Measurements from ENCODE around the gene GATA3. TPM values are rescaled to one million over a fixed set of nuclear protein-coding genes. Genes with fewer than 3 reads are reported as not detected.
A peak's percentile ranks its signal among the peaks of the same experiment; 100 is the strongest.
"Not testable (repeated sequence)": the region's sequence is repeated elsewhere in the genome, so short reads cannot be mapped to it uniquely, and the experiment has no call there.

Gene GATA3
- 10 to 100 TPM in 2 of 10 donors, 1 to 10 TPM in 1, under 1 TPM in 7; 0.11 to 14.3 (median 0.44) TPM for polyA plus RNA-seq (ENCODE audit: insufficient read length in 10 of 10)
- long read RNA-seq, donor 1, result 0 reads
- long read RNA-seq, donor 2, result 0 reads
- long read RNA-seq, donor 3, result 0 reads
- long read RNA-seq, donor 4, result 0 reads
- long read RNA-seq, donor 5, partial matches to known transcripts, result 0 of 1 reads
- long read RNA-seq, donor 5, other reads (novel, unspliced or antisense), result 0 of 1 reads
- long read RNA-seq, donor 6, result 0 reads
- long read RNA-seq, donor 7, result 0 reads
- long read RNA-seq, donor 8, partial matches to known transcripts, result 0 of 1 reads
- long read RNA-seq, donor 8, other reads (novel, unspliced or antisense), result 0 of 1 reads
- long read RNA-seq, donor 9, result 0 reads

DNA sequence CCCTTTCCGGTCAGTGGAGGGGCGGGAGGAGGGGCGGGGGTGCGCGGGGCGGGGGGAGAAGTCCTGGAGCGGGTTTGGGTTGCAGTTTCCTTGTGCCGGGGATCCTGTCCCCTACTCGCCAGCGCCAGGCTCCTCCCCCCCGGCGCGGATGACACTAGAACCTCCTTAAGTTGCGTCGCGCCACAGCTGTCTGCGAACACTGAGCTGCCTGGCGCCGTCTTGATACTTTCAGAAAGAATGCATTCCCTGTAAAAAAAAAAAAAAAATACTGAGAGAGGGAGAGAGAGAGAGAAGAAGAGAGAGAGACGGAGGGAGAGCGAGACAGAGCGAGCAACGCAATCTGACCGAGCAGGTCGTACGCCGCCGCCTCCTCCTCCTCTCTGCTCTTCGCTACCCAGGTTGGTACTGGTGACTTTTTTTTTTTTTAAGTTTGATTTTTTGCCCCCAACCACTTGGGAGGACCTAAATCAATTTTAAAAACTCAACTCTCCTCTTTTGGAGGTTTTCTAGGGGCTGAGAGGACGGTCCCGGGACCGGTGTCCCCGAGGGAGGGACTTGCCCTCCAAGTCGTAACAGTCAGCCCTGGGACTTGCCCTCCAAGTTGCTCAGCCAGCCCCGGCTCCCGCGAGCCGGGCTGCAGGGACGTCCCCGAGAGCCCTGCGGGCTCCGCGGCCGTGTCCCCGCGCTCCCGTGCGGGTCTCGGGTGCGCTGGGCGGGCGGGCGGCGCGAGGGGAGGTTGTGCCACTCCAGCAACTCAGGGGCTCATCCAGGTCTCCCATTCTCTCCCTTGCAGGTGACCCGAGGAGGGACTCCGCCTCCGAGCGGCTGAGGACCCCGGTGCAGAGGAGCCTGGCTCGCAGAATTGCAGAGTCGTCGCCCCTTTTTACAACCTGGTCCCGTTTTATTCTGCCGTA, at the start of gene GATA3:
Gene GATA3 (plus strand): TSS at position 195 of the 914 bp plus-strand sequence. CDS start 968 bp downstream, outside the sequence.
- peak in 1 of 3 donors; percentile 65 for DNase-seq

DNA sequence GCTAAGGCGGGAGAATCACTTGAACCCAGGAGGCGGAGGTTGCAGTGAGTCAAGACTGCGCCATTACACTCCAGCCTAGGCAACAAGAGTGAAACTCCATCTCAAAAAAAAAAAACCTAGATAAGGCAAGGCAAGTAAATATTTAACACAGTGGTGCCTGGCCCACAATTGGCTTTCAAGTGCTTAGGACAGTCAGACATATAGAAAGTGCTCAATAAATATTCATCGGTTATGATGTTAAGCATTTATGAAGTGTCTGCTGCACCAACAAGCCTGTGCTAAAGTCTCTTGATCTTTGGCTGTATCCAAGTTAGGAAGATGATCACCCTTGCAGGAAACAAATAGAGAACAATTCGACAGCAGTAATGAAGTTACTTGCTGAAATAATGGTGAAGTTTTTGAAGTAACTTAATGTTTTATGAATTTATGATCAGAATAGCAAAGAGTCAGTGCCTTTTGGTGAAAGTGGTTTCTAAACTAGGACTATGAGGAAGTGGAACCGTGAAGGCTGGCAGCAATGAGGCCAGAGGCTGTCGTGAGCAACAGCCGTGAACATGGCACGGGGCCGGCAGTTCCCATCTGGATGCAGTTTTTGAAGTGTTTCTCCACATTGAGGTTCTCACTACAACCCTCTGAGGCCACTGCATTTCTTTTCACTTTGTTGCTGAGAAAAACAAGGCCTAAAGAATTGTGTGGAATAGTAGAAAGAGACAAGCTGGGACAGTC, 48.1 kb upstream of the GATA3 start:
- no peak for DNase-seq

DNA sequence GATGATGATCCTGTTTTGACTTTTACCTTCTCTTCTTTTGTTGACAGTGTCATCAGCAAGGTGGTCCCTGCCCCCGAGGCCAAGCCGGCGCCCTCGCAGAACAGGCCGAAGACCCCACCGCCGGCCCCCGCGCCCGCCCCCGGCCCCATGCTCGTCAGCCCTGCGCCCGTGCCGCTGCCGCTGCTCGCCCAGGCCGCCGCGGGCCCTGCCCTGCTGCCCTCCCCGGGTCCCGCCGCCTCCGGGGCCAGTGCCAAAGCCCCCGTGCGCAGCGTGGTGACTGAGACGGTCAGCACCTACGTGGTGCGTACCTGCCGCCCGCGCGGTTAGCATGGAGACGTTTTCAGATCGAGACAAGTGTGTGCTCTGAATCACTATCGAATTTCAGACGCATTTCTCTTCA, 45.5 kb upstream of the GATA3 start:
- DNase-seq, result no peak

DNA sequence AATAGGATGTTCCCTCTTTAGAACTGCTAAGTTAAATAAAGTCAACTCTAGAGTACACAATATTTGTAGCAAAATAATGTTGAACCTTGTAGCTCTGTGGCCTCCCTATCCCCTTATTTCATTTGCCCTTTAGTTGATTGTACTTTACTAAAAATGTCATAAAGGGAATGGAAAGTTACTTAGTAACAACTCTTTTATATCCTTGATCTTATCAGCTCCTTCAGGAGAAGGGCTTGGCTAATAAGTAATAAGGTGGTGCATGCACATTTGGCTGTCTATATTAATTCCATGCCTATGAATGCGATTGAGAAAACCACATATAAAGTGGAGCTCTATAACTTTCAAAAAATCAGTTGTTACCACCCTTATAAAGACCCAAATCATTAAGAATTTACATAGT, 41.5 kb upstream of the GATA3 start:
- DNase-seq, result no peak

DNA sequence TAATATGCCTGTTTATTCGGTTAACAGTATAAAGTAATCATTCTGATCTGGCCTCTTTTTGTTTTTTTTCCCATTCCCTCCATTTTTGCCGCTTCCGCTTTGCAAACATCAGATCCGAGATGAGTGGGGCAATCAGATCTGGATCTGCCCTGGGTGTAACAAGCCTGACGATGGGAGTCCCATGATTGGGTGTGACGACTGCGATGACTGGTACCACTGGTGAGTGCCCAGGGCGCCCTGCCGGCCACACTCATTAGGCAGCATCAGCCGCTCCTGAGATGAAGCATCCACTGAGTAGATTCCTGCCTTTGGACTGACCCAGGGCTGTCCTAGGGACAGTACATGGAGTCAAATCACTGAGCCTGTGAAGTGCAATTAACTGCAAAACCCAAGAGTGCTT, 40.9 kb upstream of the GATA3 start:
- no peak for DNase-seq

DNA sequence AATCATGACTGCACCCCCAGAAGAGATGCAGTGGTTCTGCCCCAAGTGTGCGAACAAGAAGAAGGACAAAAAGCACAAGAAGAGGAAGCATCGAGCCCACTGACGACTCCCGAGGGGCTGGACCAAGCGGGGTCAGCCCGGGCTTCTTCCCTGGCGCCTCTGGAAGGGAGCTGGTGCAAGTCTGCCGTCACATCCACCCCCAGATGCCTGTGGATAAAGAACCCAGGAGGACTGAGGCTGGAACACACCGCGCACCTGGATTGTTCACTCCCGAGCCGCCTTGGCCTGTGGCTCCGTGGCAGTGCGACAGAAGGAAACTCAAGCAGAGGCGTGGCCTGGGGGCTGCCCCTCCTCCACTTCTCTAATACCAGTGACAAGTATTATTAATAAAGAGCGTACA, 39.8 kb upstream of the GATA3 start:
- DNase-seq, result no peak

- DNase-seq, result peak in 1 of 3 donors; percentile 25
Observed at GRCh38 chr10:8017277-8017676, 37.2 kb upstream of the GATA3 start.

DNA sequence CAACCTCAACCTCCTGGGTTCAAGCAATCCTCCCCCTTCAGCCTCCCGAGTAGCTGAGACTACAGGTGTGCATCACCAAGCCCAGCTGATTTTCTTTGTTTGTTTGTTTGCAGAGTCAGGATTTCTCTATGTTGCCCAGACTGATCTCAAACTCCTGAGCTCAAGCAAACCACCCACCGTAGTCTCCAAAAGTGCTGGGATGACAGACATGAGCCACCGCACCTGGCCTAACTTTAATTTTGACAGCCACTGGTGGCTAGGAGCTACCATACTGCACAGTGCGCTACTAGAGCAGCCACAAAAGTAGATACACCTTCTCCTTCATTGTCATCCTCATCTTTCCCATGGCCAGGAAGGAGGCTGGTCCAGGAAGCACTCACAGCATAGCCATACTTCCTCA, 31.2 kb upstream of the GATA3 start:
- DNase-seq, result no peak

- no peak for DNase-seq
Observed at GRCh38 chr10:8023851-8024250, 30.6 kb upstream of the GATA3 start.

GRCh38 chr10:8026349-8027259, 27.9 kb upstream of the GATA3 start:
- no peak for DNase-seq

- DNase-seq, result not testable (repeated sequence)
Observed at GRCh38 chr10:8031211-8031610, 23.3 kb upstream of the GATA3 start.

GRCh38 chr10:8032558-8032957, 21.9 kb upstream of the GATA3 start:
- no peak for DNase-seq

DNA sequence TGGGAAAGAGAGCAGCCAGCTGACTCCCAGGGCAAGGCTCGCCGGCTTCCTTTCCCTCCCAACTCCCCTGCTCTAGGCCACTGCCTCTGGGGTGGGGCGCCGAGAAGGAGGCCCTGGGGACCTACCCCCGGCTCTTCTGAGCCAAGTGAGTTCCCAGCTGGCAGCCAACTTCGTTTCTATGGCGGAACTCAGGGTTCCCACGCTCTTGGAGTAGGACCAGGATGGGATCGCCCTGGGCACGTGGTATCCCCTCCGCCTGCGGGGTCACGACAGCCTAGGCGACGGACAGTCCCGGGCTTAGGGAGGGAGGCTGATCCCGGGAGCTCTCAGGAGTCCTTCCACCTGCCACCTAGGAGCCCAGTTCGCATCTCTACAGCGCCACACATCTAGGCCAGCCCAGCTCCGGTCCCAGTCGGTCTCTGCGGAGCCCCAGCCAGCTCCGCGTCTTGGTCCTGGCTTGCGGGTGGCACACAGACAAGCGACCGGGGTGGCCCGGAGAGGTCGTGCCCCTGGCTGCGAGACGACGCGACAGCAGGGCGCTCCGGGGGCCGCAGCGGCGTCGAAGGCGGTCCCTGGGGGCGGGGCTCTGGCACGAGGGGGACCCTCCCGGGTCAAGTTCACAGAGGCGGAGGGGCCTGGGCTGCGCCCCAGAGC, 20.5 kb upstream of the GATA3 start:
- DNase-seq, result peak in 1 of 3 donors; percentile 31

- peak in 1 of 3 donors; percentile 16 for DNase-seq
Observed at GRCh38 chr10:8034466-8035005, 20.0 kb upstream of the GATA3 start.

DNA sequence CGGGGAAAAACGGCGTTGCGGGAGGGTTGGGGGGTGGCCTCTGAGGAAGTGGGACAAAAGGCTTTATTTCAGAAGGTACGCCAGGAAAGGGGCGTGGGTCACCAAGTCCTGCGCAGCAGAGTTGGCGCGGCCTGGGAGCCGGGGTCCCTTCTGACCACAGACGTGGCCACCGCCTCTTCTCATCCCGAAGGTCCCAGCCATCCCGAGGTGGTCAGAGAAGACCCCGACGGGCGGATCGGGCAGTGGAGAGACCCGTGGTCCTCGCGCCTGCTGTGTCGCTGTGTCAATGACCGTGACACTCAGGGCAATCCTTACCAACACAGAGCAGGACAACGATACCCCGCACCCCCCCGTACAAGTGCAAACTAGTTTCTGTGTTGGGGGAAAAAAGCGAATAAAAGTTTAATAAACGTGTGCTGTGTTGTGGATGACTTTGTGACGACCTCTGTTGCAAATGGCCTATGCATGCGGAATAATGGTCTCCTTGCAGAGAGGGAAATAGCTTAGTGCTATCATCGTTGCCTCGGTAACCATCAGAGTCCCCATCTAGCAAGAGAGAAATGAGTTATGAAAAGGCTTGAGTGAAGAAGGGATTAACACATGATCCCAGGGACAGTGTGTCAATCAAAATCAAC, 19.4 kb upstream of the GATA3 start:
- DNase-seq, result peak in 1 of 3 donors; percentile 63

DNA sequence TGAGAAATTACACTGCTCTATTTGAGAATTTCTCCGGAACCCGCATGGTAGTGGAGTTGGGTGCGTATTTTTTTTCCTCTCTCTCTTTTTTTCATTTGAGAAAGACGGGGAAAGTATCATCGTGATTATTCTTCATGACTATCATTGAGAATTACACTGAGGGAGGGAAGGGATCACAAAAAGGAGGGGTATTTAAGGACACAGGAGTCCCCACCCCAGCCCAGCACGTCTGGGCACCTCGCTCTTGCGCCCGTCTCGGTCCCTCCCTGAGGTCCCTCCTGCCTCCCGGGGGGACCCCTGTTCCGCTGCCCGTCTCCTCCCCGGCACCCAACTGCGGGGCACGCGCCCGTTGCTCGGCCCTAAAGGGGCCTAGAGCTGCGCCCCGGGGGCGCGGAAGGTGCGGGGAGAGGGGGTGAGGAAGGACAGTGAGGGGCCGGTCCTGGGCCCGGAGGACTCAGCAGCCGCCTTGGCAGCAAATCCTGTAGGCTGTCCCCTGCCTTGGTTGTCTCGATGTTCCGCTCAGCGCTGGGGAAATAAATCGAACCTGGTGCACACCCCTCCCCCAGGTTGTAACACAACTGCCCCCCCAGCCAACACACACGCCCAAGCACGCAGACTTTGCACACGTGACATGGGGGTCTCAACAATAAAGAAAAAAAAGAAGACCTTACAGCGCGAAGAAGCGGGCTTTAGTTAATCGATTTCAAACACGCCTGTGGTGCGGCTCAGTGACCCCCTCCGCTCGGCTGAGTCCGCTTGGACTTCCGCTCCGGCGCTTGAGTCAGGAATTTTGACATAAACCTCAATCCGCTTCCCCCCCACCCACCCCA, 18.6 kb upstream of the GATA3 start:
- DNase-seq, result peak in 1 of 3 donors; percentile 25

DNA sequence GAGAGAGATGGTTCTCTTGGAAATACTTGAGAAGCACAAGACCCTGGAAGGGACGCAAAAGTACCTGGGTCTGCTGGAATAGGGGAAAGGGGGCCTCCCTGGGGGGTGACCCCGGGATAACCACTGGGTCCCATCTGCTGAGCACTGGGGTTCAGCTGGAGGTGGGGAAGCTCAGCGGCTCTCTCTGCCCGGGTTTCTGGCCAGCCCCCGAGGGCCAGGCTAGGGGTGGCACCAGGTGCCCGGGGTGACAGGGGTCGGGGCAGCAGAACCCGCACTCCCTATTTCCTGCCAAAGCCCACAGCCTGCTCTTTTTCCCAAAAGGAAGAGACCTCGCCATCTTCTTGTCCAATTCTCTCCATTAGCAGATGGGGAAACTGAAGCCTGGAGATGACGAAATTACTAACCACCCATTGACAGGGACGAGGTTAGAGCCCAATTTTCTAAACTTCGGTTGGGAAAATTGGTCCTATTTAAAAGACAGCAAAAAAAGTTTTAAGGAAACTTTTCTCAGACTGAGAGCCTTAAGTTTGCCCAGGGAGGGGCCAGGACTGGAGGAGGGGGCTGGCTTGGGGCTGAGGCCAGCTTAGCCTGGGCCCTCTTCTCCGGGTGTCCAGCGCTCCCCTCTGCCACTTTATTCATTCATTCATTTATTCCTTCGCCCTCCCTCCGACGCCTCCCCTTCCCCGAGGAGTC, 17.8 kb upstream of the GATA3 start:
- DNase-seq, result no peak

DNA sequence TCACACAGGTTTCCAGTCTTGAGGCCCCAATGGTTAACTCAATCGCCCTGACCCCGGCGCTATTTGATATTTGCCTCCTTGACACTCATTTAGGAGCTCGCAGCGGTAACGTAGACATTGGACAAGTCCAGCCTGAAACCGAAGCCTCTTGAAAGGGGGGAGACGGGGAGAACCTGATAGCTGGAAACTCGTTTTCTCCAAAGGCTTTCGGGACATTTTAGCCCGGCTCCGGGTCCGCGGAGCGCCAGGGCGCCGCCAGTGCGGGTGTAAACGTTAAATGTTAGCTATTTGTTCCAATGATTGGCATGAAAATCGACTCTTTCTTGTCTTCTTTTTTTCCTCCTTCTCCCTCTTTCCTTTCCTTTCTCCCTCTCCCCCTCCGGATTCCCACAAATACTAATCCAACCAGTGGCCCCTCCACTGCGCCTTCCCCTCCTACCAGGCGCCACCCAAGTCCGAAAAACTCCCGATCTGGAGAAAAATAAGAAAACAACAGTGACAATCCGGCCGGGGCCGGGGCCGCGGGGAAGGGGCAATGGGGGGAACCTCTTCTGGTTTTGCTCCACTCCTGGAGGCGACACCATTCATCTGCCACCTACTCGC, 17.2 kb upstream of the GATA3 start:
- DNase-seq, result peak in 1 of 3 donors; percentile 48

Data from muscle of back (tissue), 13 donors.